SK-N-SH treated with all-trans-retinoic acid at 6 μM for 48 hours (cell line): ENCODE data around the gene PALD1.

Experiments used
- ATAC-seq: fragments of 200-7000 bp; cut with Tn5 transposase; 3 replicates; pipeline ENCODE4 v1.9.1; 2020; ENCODE audit warnings: mild to moderate bottlenecking, moderate library complexity
- ARNTL ChIP-seq: fragments of 450-650 bp; formaldehyde crosslinking; IDR thresholded peaks from 2 replicates; pipeline ENCODE4 v1.5.0; 2020; ENCODE audit warnings: low read depth, mild to moderate bottlenecking, moderate library complexity, borderline replicate concordance
- BACH2 ChIP-seq: fragments of 250-450 bp; sonication (Bioruptor Pico); IDR thresholded peaks from 2 replicates; pipeline ENCODE4 v1.9.0; 2021; ENCODE audit warnings: mild to moderate bottlenecking, borderline replicate concordance
- CREB5 ChIP-seq: fragments of 250-450 bp; sonication (Bioruptor Pico); IDR thresholded peaks from 2 replicates; pipeline ENCODE4 v1.5.1; 2020; ENCODE audit warnings: low read depth, mild to moderate bottlenecking, moderate library complexity
- CSDC2 ChIP-seq: fragments of 250-450 bp; sonication (Bioruptor Pico); IDR thresholded peaks from 2 replicates; pipeline ENCODE4 v1.5.0; 2020; ENCODE audit warnings: mild to moderate bottlenecking, moderate library complexity
- CSRNP3 ChIP-seq: fragments of 250-450 bp; sonication (Bioruptor Pico); IDR thresholded peaks from 2 replicates; pipeline ENCODE4 v1.5.1; 2021; ENCODE audit warnings: mild to moderate bottlenecking, moderate library complexity
- ESRRG ChIP-seq: fragments of 250-450 bp; sonication (Bioruptor Pico); IDR thresholded peaks from 2 replicates; pipeline ENCODE4 v1.6.1; 2021; ENCODE audit warnings: mild to moderate bottlenecking
- GLIS3 ChIP-seq: fragments of 250-450 bp; sonication (Bioruptor Pico); IDR thresholded peaks from 2 replicates; pipeline ENCODE4 v1.5.0; 2020; ENCODE audit warnings: mild to moderate bottlenecking, moderate library complexity
- ISL1 ChIP-seq: fragments of 250-450 bp; sonication (Bioruptor Pico); IDR thresholded peaks from 2 replicates; pipeline ENCODE4 v2.1.2; 2022; ENCODE audit warnings: mild to moderate bottlenecking, moderate library complexity
- POU6F1 ChIP-seq: fragments of 250-450 bp; sonication (Bioruptor Pico); IDR thresholded peaks from 2 replicates; pipeline ENCODE4 v1.8.0; 2021; ENCODE audit warnings: low read depth, mild to moderate bottlenecking, moderate library complexity, borderline replicate concordance
- RARB ChIP-seq: fragments of 250-450 bp; sonication (Bioruptor Pico); IDR thresholded peaks from 2 replicates; pipeline ENCODE4 v1.8.0; 2021; ENCODE audit warnings: mild to moderate bottlenecking, moderate library complexity
- SNAI2 ChIP-seq: fragments of 250-450 bp; sonication (Bioruptor Pico); IDR thresholded peaks from 2 replicates; pipeline ENCODE4 v1.5.0; 2020; ENCODE audit warnings: mild to moderate bottlenecking, moderate library complexity
- TCF4 ChIP-seq: fragments of 250-450 bp; sonication (Bioruptor Pico); IDR thresholded peaks from 2 replicates; pipeline ENCODE4 v1.8.0; 2021; ENCODE audit warnings: mild to moderate bottlenecking, moderate library complexity, borderline replicate concordance
- TOX ChIP-seq: fragments of 250-450 bp; sonication (Bioruptor Pico); IDR thresholded peaks from 2 replicates; pipeline ENCODE4 v1.8.0; 2021; ENCODE audit warnings: mild to moderate bottlenecking, moderate library complexity, borderline replicate concordance
- ZFP3 ChIP-seq: fragments of 250-450 bp; sonication (Bioruptor Pico); IDR thresholded peaks from 2 replicates; pipeline ENCODE4 v1.5.0; 2020; ENCODE audit warnings: mild to moderate bottlenecking, moderate library complexity
- ZFP30 ChIP-seq: fragments of 450-650 bp; formaldehyde crosslinking; IDR thresholded peaks from 2 replicates; pipeline ENCODE4 v1.5.0; 2022; ENCODE audit warnings: mild to moderate bottlenecking, moderate library complexity
- ZNF565 ChIP-seq: fragments of 450-650 bp; formaldehyde crosslinking; conservative IDR thresholded peaks from 2 replicates; pipeline ENCODE4 v1.5.0; 2020; ENCODE audit warnings: low read depth, mild to moderate bottlenecking, moderate library complexity
- ZNF70 ChIP-seq: fragments of 450-650 bp; formaldehyde crosslinking; IDR thresholded peaks from 2 replicates; pipeline ENCODE4 v1.5.0; 2020; ENCODE audit warnings: mild to moderate bottlenecking, moderate library complexity
- ZNF8 ChIP-seq: fragments of 450-650 bp; formaldehyde crosslinking; IDR thresholded peaks from 2 replicates; pipeline ENCODE4 v1.5.0; 2020; ENCODE audit warnings: mild to moderate bottlenecking, moderate library complexity
- TF ChIP-seq, protein P1 (sequence below): fragments of 250-450 bp; sonication (Bioruptor Pico); IDR thresholded peaks from 2 replicates; pipeline ENCODE4 v1.5.0; 2020; ENCODE audit warnings: mild to moderate bottlenecking, moderate library complexity
- TF ChIP-seq, protein P2 (sequence below): fragments of 250-450 bp; sonication (Bioruptor Pico); IDR thresholded peaks from 2 replicates; pipeline ENCODE4 v1.8.0; 2020; ENCODE audit warnings: mild to moderate bottlenecking, moderate library complexity, borderline replicate concordance

Gene PALD1

GRCh38 chr10:70474780-70475179, 3.8 kb upstream of the PALD1 start (continued):
- no peak for TF ChIP-seq POU6F1
- TF ChIP-seq ZNF8: no peak
- TF ChIP-seq ZFP30 (CRISPR knock-in tag): no peak
- TF ChIP-seq CSDC2: no peak
- no peak for TF ChIP-seq GLIS3 (CRISPR knock-in tag)

- no peak for TF ChIP-seq ZNF8
- ATAC-seq: no peak
These were observed 2.9 kb upstream of the PALD1 start for GRCh38 chr10:70475661-70476060.

DNA sequence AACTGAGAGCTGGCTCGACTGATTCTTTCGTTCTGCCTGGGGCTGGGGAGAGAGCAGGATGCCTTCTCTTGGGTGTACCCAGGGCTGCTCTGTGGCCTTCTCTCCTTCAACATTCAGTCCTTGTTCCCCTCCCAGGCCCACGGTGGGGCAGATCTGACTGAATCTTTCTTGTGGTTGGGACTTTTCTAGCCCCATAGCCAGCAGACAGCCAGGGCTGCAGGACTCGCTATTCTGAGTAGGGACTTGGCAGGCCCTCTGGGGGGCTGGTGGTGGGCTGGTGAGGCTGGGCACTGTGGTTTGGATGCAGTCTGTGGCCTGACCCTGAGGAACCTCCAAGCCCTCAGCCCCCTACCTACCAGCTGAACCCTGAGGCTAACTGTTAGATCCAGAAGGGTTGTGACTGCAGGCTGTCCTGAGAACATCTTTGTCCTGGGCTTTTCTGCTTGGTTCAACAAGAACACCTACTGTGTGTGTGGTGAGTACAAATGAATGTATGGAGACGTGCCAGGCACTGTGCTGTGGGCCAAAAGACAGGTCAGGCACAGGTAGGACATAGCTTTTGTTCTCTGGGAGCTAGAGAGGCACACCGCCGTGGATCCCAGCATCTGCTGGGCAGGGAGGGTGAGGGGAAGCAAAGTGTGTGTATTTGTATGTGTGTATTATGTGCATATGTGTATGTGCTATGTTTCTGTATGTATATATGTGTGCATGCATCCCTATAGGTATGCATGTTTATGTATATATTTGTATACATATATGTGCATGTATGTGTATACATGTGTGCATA, 2.1 kb upstream of the PALD1 start:
- TF ChIP-seq CREB5 (CRISPR knock-in tag) (no peak), TCF4 (CRISPR knock-in tag) (no peak), BACH2 (CRISPR knock-in tag) (no peak), ARNTL (no peak), ZFP3 (CRISPR knock-in tag) (no peak), SNAI2 (CRISPR knock-in tag) (no peak), TOX (CRISPR knock-in tag) (no peak), ISL1 (no peak), POU6F1 (no peak), ZNF8 (no peak), ZNF70 (CRISPR knock-in tag) (no peak)
- TF ChIP-seq, protein P1, sequence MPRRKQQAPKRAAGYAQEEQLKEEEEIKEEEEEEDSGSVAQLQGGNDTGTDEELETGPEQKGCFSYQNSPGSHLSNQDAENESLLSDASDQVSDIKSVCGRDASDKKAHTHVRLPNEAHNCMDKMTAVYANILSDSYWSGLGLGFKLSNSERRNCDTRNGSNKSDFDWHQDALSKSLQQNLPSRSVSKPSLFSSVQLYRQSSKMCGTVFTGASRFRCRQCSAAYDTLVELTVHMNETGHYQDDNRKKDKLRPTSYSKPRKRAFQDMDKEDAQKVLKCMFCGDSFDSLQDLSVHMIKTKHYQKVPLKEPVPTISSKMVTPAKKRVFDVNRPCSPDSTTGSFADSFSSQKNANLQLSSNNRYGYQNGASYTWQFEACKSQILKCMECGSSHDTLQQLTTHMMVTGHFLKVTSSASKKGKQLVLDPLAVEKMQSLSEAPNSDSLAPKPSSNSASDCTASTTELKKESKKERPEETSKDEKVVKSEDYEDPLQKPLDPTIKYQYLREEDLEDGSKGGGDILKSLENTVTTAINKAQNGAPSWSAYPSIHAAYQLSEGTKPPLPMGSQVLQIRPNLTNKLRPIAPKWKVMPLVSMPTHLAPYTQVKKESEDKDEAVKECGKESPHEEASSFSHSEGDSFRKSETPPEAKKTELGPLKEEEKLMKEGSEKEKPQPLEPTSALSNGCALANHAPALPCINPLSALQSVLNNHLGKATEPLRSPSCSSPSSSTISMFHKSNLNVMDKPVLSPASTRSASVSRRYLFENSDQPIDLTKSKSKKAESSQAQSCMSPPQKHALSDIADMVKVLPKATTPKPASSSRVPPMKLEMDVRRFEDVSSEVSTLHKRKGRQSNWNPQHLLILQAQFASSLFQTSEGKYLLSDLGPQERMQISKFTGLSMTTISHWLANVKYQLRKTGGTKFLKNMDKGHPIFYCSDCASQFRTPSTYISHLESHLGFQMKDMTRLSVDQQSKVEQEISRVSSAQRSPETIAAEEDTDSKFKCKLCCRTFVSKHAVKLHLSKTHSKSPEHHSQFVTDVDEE (CRISPR knock-in tag): no peak
- TF ChIP-seq, protein P2, sequence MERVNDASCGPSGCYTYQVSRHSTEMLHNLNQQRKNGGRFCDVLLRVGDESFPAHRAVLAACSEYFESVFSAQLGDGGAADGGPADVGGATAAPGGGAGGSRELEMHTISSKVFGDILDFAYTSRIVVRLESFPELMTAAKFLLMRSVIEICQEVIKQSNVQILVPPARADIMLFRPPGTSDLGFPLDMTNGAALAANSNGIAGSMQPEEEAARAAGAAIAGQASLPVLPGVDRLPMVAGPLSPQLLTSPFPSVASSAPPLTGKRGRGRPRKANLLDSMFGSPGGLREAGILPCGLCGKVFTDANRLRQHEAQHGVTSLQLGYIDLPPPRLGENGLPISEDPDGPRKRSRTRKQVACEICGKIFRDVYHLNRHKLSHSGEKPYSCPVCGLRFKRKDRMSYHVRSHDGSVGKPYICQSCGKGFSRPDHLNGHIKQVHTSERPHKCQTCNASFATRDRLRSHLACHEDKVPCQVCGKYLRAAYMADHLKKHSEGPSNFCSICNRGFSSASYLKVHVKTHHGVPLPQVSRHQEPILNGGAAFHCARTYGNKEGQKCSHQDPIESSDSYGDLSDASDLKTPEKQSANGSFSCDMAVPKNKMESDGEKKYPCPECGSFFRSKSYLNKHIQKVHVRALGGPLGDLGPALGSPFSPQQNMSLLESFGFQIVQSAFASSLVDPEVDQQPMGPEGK (CRISPR knock-in tag): no peak
- TF ChIP-seq, all 23 proteins: peak for 0
- no peak for ATAC-seq

DNA sequence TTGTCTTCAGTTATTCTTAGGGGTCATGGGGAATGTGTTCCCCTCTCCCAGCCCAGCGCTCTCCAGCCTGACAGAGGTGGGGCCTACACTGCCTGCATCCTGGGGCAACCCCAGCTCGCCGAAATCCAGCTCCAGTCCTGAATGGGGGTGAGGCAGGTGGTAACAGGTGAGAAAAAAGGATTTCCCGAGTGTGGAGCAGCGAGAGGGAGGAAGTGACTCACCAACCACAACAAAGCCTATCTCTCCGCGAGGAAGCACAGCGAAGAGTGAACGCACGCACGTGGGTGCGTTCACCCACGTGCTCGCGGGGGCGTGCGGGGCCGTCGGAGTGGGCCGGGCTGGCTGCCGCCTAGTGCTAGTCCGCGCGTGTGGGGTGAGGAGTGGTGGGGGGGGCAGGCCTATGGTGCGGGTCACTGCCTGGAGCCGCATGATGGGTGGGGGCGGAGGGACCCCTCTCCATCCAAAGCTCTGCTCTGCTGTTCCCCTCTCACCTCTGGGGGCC, 855 bp upstream of the PALD1 start:
- ATAC-seq: no peak
- TF ChIP-seq ZFP3 (CRISPR knock-in tag) (no peak), ESRRG (CRISPR knock-in tag) (no peak), ZNF565 (CRISPR knock-in tag) (no peak), SNAI2 (CRISPR knock-in tag) (no peak), ZNF8 (no peak), POU6F1 (no peak), ISL1 (no peak), CSRNP3 (CRISPR knock-in tag) (no peak), RARB (CRISPR knock-in tag) (no peak)
- TF ChIP-seq, protein P1 (CRISPR knock-in tag): no peak
